Endothelial cell of umbilical vein (primary cell): ENCODE data around the gene VTI1A.

Source experiments
- EZH2 ChIP-seq: IDR thresholded peaks from 2 replicates; pipeline ENCODE4 v1.6.1; 2012; ENCODE audit warnings: borderline replicate concordance, low read depth, mild to moderate bottlenecking, moderate library complexity, low read length, inconsistent platforms; ENCODE audit not compliant: severe bottlenecking
- FOS ChIP-seq: IDR thresholded peaks from 2 replicates; pipeline ENCODE4 v1.6.1; 2011; ENCODE audit warnings: mild to moderate bottlenecking, low read length, moderate library complexity, borderline replicate concordance; ENCODE audit not compliant: insufficient read depth
- GATA2 ChIP-seq: IDR thresholded peaks from 2 replicates; pipeline ENCODE4 v1.7.0; 2011; ENCODE audit warnings: low read depth, mild to moderate bottlenecking, moderate library complexity, mixed read lengths, low read length; ENCODE audit not compliant: insufficient read length, insufficient read depth
- JUN ChIP-seq: IDR thresholded peaks from 2 replicates; pipeline ENCODE4 v1.6.1; 2011; ENCODE audit warnings: borderline replicate concordance, low read depth; ENCODE audit not compliant: insufficient read length, insufficient read depth
- MYC ChIP-seq: IDR thresholded peaks from one replicate; pipeline ENCODE4 v1.6.1; 2011; ENCODE audit warnings: mild to moderate bottlenecking, low read depth, low read length
- POLR2A ChIP-seq: IDR thresholded peaks from 2 replicates; pipeline ENCODE4 v1.6.1; 2012; ENCODE audit warnings: low read depth, mild to moderate bottlenecking, control low read depth, low read length
- POLR2AphosphoS5 ChIP-seq: IDR thresholded peaks from 2 replicates; pipeline ENCODE4 v1.6.1; 2012; ENCODE audit warnings: low read depth, mild to moderate bottlenecking, control low read depth, low read length, moderate library complexity; ENCODE audit not compliant: insufficient read depth
- TF ChIP-seq, protein P1 (sequence below), 2 donors: IDR thresholded peaks; 1 replicate in 1 of 2; 2 replicates in 1 of 2; pipeline ENCODE4 v1.5.1; 2011; ENCODE audit warnings: low read length in 2 of 2, mild to moderate bottlenecking in 2 of 2, moderate library complexity in 2 of 2, control low read depth in 1 of 2, inconsistent platforms in 1 of 2, low read depth in 1 of 2; ENCODE audit not compliant: insufficient read depth in 1 of 2; ENCODE audit errors: extremely low read depth in 1 of 2
- TF ChIP-seq, protein P2 (sequence below): IDR thresholded peaks from 2 replicates; pipeline ENCODE4 v1.6.1; 2011; ENCODE audit not compliant: insufficient read depth, insufficient read length

DNA sequence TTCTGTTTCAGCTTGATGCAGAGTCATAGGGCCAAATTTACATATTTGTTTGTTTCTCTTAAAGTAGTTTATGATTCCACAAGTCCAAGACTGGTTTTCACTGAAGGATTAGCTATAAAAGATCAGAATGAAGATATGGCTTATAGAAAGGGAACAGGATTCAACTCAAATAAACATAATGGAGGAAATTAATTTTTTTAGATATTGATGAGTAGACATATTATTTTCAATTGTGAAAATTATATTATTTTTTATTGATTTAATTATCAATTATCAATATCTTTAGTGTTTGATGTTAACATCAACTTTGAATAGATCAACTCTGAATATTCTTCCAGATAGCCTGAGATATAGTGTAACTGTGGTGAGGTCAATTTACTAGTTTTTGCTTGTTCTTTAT, 68.1 kb downstream of the VTI1A start:
- TF ChIP-seq, protein P1, sequence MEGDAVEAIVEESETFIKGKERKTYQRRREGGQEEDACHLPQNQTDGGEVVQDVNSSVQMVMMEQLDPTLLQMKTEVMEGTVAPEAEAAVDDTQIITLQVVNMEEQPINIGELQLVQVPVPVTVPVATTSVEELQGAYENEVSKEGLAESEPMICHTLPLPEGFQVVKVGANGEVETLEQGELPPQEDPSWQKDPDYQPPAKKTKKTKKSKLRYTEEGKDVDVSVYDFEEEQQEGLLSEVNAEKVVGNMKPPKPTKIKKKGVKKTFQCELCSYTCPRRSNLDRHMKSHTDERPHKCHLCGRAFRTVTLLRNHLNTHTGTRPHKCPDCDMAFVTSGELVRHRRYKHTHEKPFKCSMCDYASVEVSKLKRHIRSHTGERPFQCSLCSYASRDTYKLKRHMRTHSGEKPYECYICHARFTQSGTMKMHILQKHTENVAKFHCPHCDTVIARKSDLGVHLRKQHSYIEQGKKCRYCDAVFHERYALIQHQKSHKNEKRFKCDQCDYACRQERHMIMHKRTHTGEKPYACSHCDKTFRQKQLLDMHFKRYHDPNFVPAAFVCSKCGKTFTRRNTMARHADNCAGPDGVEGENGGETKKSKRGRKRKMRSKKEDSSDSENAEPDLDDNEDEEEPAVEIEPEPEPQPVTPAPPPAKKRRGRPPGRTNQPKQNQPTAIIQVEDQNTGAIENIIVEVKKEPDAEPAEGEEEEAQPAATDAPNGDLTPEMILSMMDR (IDR thresholded peaks at IDR 0.05; ENCODE audit: extremely low read depth in 1 of 2, insufficient read depth in 1 of 2, low read depth in 1 of 2, low read length in 2 of 2): no peak
- TF ChIP-seq POLR2A (no peak), EZH2 (no peak), JUN (no peak), POLR2AphosphoS5 (no peak), MYC (no peak), GATA2 (no peak), FOS (no peak)
- TF ChIP-seq, protein P2, sequence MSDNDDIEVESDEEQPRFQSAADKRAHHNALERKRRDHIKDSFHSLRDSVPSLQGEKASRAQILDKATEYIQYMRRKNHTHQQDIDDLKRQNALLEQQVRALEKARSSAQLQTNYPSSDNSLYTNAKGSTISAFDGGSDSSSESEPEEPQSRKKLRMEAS: no peak
